Measurements from ENCODE around the gene GALNT8. TPM values are rescaled to one million over a fixed set of nuclear protein-coding genes. Genes with fewer than 3 reads are reported as not detected.
A peak's percentile ranks its signal among the peaks of the same experiment; 100 is the strongest.

The GALNT8 gene
- total and polyA plus RNA-seq, 2 donors (not counting 1 experiment from before 2014, with no cell fraction given) = 0.30 to 1.3 TPM

- 2% methylated on average over 80 of the region's 80 CpGs for WGBS (ENCODE audit: insufficient coverage)
- Histone ChIP-seq H3K4me3 (ENCODE audit: control extremely low read depth in 1 of 5, extremely low read depth in 1 of 5, insufficient read depth in 1 of 5, low read depth in 2 of 5, low read length in 4 of 5) (peak overlapping the region; percentile 13 to 64 (median 57)), H3K9me3 (ENCODE audit: control extremely low read depth in 1 of 3, control insufficient read depth in 2 of 3, insufficient read depth in 1 of 3, low read length in 2 of 3) (peaks cover 0 to 7% (median 0%) of the 10 kb centered on the region in 3 donors), H3K36me3 (replicated peaks in 1 of 2; ENCODE audit: control extremely low read depth in 1 of 2, control insufficient read depth in 1 of 2, extremely low read depth in 1 of 2, insufficient read depth in 2 of 2, low read length in 1 of 2) (no peaks in the 10 kb centered on the region), H3K79me2 (ENCODE audit: control insufficient read depth, insufficient read depth, low read length) (no peaks in the 10 kb centered on the region), H3K9ac (ENCODE audit: low read length) (peak overlapping the region; percentile 59), H3K4me1 (ENCODE audit: control insufficient read depth in 2 of 2, insufficient read depth in 2 of 2, low read length in 2 of 2) (peaks cover 21 to 22% of the 10 kb centered on the region in 2 donors), H3K27me3 (replicated peaks in 1 of 4; ENCODE audit: control extremely low read depth in 1 of 4, control insufficient read depth in 3 of 4, insufficient read depth in 4 of 4, low read length in 3 of 4) (peaks cover 0 to 43% (median 8%) of the 10 kb centered on the region in 4 experiments), H2AFZ (ENCODE audit: insufficient read depth, low read depth, low read length, poor library complexity, severe bottlenecking) (peak overlapping the region; percentile 72), H4K20me1 (ENCODE audit: control insufficient read depth, insufficient read depth, low read length, poor library complexity, severe bottlenecking) (no peaks in the 10 kb centered on the region), H3K27ac (ENCODE audit: low read length in 2 of 2) (no peak overlapping the region), H3K4me2 (replicated peaks; ENCODE audit: low read depth, low read length, poor library complexity, severe bottlenecking) (peak overlapping the region; percentile 93)
- no peaks in the 10 kb centered on the region for H3K9me3 Mint-ChIP-seq (ENCODE audit: insufficient read depth)
- intact Hi-C loops (cut with micrococcal nuclease) = no loop called here
- H3K4me3 Mint-ChIP-seq = peak overlapping the region; percentile 75
- peak; percentile 54 for DNase-seq
- TF ChIP-seq EZH2 (IDR thresholded peaks at IDR 0.05; ENCODE audit: borderline replicate concordance, insufficient read depth, low read depth, low read length, poor library complexity, severe bottlenecking) = no peak
- peaks cover 35% of the 10 kb centered on the region for H3K4me1 Mint-ChIP-seq
- ATAC-seq (ENCODE audit: low read depth) = peak; percentile 26
- H3K27me3 Mint-ChIP-seq = peaks cover 25% of the 10 kb centered on the region
- CTCF ChIA-PET = interaction anchor here (0.7 to 1.7 kb wide), 7 partner anchors 9 to 48 kb away, joined by 3 to 6 read pairs (median 3); no protein-coding TSS in a partner anchor
- H3K27ac Mint-ChIP-seq = no peak overlapping the region
- POLR2A ChIA-PET = interaction anchor here (0.9 kb wide), 1 partner anchor 20 kb away, joined by 3 read pairs; no protein-coding TSS in a partner anchor
Measured at GRCh38 chr12:4809449-4810218, 89.4 kb downstream of the GALNT8 start.

- H3K9me3 Mint-ChIP-seq (ENCODE audit: insufficient read depth) = no peaks in the 10 kb centered on the region
- POLR2A ChIA-PET = interaction anchor here (0.9 kb wide), 1 partner anchor 19 kb away, joined by 3 read pairs; no protein-coding TSS in a partner anchor
- WGBS (ENCODE audit: insufficient coverage) = 32% methylated on average over 27 of the region's 34 CpGs
- no peak overlapping the region for H3K27ac ChIP-seq (ENCODE audit: low read length in 2 of 2)
- DNase-seq = no peak
- H3K9me3 ChIP-seq (ENCODE audit: control extremely low read depth in 1 of 3, control insufficient read depth in 2 of 3, insufficient read depth in 1 of 3, low read length in 2 of 3) = peaks cover 0 to 7% (median 0%) of the 10 kb centered on the region in 3 donors
- peaks cover 31% of the 10 kb centered on the region for H3K27me3 Mint-ChIP-seq
- no peaks in the 10 kb centered on the region for H3K79me2 ChIP-seq (ENCODE audit: control insufficient read depth, insufficient read depth, low read length)
- H3K4me3 ChIP-seq (ENCODE audit: control extremely low read depth in 1 of 5, extremely low read depth in 1 of 5, insufficient read depth in 1 of 5, low read depth in 2 of 5, low read length in 4 of 5) = peak overlapping the region in 4 of 5 experiments; percentile 38 to 64 (median 57)
- peaks cover 0 to 46% (median 8%) of the 10 kb centered on the region in 4 experiments for H3K27me3 ChIP-seq (replicated peaks in 1 of 4; ENCODE audit: control extremely low read depth in 1 of 4, control insufficient read depth in 3 of 4, insufficient read depth in 4 of 4, low read length in 3 of 4)
- intact Hi-C loops (cut with micrococcal nuclease) = no loop called here
- peak overlapping the region; percentile 75 for H3K4me3 Mint-ChIP-seq
- H3K9ac ChIP-seq (ENCODE audit: low read length) = peak overlapping the region; percentile 59
- H2AFZ ChIP-seq (ENCODE audit: insufficient read depth, low read depth, low read length, poor library complexity, severe bottlenecking) = peak overlapping the region; percentile 72
- H3K36me3 ChIP-seq (replicated peaks in 1 of 2; ENCODE audit: control extremely low read depth in 1 of 2, control insufficient read depth in 1 of 2, extremely low read depth in 1 of 2, insufficient read depth in 2 of 2, low read length in 1 of 2) = no peaks in the 10 kb centered on the region
- no peak for ATAC-seq (ENCODE audit: low read depth)
- H4K20me1 ChIP-seq (ENCODE audit: control insufficient read depth, insufficient read depth, low read length, poor library complexity, severe bottlenecking) = no peaks in the 10 kb centered on the region
- peaks cover 35% of the 10 kb centered on the region for H3K4me1 Mint-ChIP-seq
- TF ChIP-seq, protein P1, sequence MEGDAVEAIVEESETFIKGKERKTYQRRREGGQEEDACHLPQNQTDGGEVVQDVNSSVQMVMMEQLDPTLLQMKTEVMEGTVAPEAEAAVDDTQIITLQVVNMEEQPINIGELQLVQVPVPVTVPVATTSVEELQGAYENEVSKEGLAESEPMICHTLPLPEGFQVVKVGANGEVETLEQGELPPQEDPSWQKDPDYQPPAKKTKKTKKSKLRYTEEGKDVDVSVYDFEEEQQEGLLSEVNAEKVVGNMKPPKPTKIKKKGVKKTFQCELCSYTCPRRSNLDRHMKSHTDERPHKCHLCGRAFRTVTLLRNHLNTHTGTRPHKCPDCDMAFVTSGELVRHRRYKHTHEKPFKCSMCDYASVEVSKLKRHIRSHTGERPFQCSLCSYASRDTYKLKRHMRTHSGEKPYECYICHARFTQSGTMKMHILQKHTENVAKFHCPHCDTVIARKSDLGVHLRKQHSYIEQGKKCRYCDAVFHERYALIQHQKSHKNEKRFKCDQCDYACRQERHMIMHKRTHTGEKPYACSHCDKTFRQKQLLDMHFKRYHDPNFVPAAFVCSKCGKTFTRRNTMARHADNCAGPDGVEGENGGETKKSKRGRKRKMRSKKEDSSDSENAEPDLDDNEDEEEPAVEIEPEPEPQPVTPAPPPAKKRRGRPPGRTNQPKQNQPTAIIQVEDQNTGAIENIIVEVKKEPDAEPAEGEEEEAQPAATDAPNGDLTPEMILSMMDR (IDR thresholded peaks at IDR 0.05) = no peak
- TF ChIP-seq EZH2 (IDR thresholded peaks at IDR 0.05; ENCODE audit: borderline replicate concordance, insufficient read depth, low read depth, low read length, poor library complexity, severe bottlenecking) = no peak
- peak overlapping the region; percentile 93 for H3K4me2 ChIP-seq (replicated peaks; ENCODE audit: low read depth, low read length, poor library complexity, severe bottlenecking)
- CTCF ChIA-PET = interaction anchor here (0.7 to 1.7 kb wide), 3 partner anchors 10 to 48 kb away, joined by 3 to 6 read pairs (median 5); no protein-coding TSS in a partner anchor
- H3K27ac Mint-ChIP-seq = no peak overlapping the region
- H3K4me1 ChIP-seq (ENCODE audit: control insufficient read depth in 2 of 2, insufficient read depth in 2 of 2, low read length in 2 of 2) = peaks cover 21 to 22% of the 10 kb centered on the region in 2 donors
Measured at GRCh38 chr12:4810219-4810671, 90.0 kb downstream of the GALNT8 start.

All from B cell (primary cell).